ENCODE results near the gene SOX6. TPM values are rescaled to one million over a fixed set of nuclear protein-coding genes. Genes with fewer than 3 reads are reported as not detected.

SOX6 gene
- total RNA-seq, 1 experiment from 2014 or later: not detected

GRCh38 chr11:15927196-15927863 is 429.0 kb downstream of the SOX6 start:
- H3K23ac ChIP-seq (ENCODE audit: insufficient read length, low read depth, low read length): no peak overlapping the region
- no peak overlapping the region for H4K8ac ChIP-seq (replicated peaks; ENCODE audit: insufficient read length, low read depth, low read length)
- H4K5ac ChIP-seq (ENCODE audit: insufficient read length, low read depth, low read length): no peak overlapping the region
- no peaks in the 10 kb centered on the region for H3K4me1 ChIP-seq (ENCODE audit: insufficient read depth, low read length)
- H3T11ph ChIP-seq (ENCODE audit: low read length): no peak overlapping the region
- no peak overlapping the region for H3K9ac ChIP-seq (ENCODE audit: extremely low read depth, insufficient read length, low read length)
- no peaks in the 10 kb centered on the region for H3K79me2 ChIP-seq (ENCODE audit: insufficient read depth, low read length)
- no peak for DNase-seq
- no peak overlapping the region for H3K18ac ChIP-seq (ENCODE audit: insufficient read length, low read depth, low read length)
- no peak overlapping the region for H3K4ac ChIP-seq (ENCODE audit: low read depth, low read length)
- H3K9me3 ChIP-seq (ENCODE audit: control insufficient read depth, low read depth, low read length): no peaks in the 10 kb centered on the region
- Mint-ChIP-seq H3K9me3 (peaks cover 3 to 14% of the 10 kb centered on the region in 2 experiments; a peak in 4 of 5 replicates), H3K4me3 (no peak overlapping the region), H3K4me1 (no peaks in the 10 kb centered on the region), H3K36me3 (ENCODE audit: insufficient read depth in 1 of 3, low read depth in 3 of 3) (no peaks in the 10 kb centered on the region; a peak in 1 of 7 replicates), H3K27me3 (ENCODE audit: low read depth) (peaks cover 1% of the 10 kb centered on the region), H3K27ac (no peak overlapping the region)
- H3K27me3 ChIP-seq (ENCODE audit: insufficient read depth, low read length): no peaks in the 10 kb centered on the region
- no peak overlapping the region for H2BK15ac ChIP-seq (ENCODE audit: low read depth, low read length)
- no CpG with 5 or more reads among the region's 5 CpGs for WGBS (ENCODE audit: extremely low coverage, insufficient read length, low lambda C conversion rate)
- H2BK120ac ChIP-seq (ENCODE audit: low read depth, low read length, poor library complexity, severe bottlenecking): no peak overlapping the region
- no peak overlapping the region for H3K56ac ChIP-seq (ENCODE audit: insufficient read length, low read depth, low read length)
- H2AFZ ChIP-seq (ENCODE audit: low read length): no peak overlapping the region
- H3K27ac ChIP-seq (ENCODE audit: insufficient read length, low read depth, low read length): no peak overlapping the region
- no peaks in the 10 kb centered on the region for H3K79me1 ChIP-seq (ENCODE audit: insufficient read depth, low read depth, low read length, poor library complexity, severe bottlenecking)
- H3K14ac ChIP-seq (ENCODE audit: insufficient read depth, low read length): no peak overlapping the region
- no peak overlapping the region for H2AK5ac ChIP-seq (ENCODE audit: insufficient read length, low read length)
- no peak for TF ChIP-seq CTCF (conservative IDR thresholded peaks at IDR 0.05)
- H2BK12ac ChIP-seq (ENCODE audit: insufficient read length, low read depth, low read length): no peak overlapping the region
- H3K4me2 ChIP-seq (ENCODE audit: insufficient read depth, insufficient read length, low read length): no peak overlapping the region
- H3K23me2 ChIP-seq (ENCODE audit: insufficient read length, low read depth, low read length, poor library complexity, severe bottlenecking): no peaks in the 10 kb centered on the region
- no peak overlapping the region for H2BK20ac ChIP-seq (ENCODE audit: low read depth, low read length, poor library complexity, severe bottlenecking)
- H4K20me1 ChIP-seq (ENCODE audit: control insufficient read depth, insufficient read depth, insufficient read length): no peaks in the 10 kb centered on the region
- no peak overlapping the region for H2BK5ac ChIP-seq (ENCODE audit: insufficient read length, low read length)
- no peak overlapping the region for H4K91ac ChIP-seq (ENCODE audit: insufficient read length, low read depth, low read length)
